Measurements from ENCODE around the gene SPEG. TPM values are rescaled to one million over a fixed set of nuclear protein-coding genes. Genes with fewer than 3 reads are reported as not detected.

SPEG gene
- total and polyA plus RNA-seq, 2 experiments from 2014 or later: 12.6 to 32.4 TPM

DNA sequence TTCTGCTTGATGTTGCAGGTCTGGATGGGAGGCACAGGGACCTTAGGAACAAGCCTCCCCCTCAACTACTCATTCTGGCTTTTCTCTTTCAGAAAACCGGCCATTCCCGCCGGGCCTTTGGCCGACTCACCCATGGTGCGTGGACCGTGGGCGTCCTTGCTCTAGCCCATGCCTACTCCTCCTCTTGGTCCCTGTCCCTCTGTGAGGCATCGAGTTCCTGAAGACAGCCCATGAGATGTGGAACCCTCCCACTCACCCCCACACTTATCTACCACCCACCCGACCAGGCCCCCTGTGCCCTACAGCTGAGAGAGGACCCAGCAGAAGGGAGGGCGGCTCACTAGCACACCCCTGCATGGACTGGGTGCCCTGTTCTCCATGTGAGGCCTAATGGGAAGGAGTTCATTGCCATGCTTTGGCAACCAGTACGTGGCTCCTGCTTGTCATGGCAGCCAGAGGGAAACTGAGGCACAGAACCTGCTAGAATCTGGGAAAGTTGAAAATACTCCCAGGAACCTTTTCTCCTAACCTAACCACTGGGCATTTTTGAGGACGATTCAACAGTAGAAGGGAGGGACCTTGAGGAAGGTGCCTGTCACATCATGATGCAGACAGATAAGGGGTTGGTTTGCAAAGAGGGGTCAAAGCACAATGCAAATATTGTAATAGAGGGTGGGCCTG, 8.5 kb downstream of the SPEG start:
- H3F3A ChIP-seq (replicated peaks; ENCODE audit: low read depth): no peaks in the 10 kb centered on the region
- peaks cover 37% of the 10 kb centered on the region for H3K27me3 Mint-ChIP-seq (ENCODE audit: insufficient read depth, low read depth, poor library complexity)

DNA sequence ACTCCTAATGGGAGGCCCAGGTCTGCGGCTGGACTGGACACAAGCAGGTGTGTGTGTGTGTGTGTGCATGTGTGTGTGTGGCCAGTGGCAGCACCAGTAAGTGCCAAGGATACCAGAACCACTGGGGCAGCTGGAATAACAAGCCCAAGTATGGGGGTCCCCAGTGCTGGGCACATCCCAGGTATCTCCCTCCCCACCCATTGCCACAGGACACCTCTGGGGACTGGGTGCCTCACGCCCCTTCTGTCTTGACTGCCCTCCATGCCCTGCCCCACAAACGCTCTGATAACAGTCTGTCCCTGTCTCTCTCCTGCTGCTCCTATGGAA, 9.0 kb downstream of the SPEG start:
- H3K79me2 ChIP-seq (replicated peaks; ENCODE audit: insufficient read depth): no peaks in the 10 kb centered on the region
- no peak overlapping the region for H2AFZ ChIP-seq
- Mint-ChIP-seq H3K27me3 (ENCODE audit: insufficient read depth, low read depth, poor library complexity) (peaks cover 37% of the 10 kb centered on the region), H3K4me1 (peaks cover 34% of the 10 kb centered on the region), H3K27ac (no peak overlapping the region), H3K36me3 (ENCODE audit: low read depth) (no peaks in the 10 kb centered on the region), H3K9me3 (no peaks in the 10 kb centered on the region), H3K4me3 (no peak overlapping the region)
- ATAC-seq (no peak), DNase-seq (ENCODE audit: low spot score) (no peak)
- H3F3A ChIP-seq (replicated peaks; ENCODE audit: low read depth): no peaks in the 10 kb centered on the region
- no peak overlapping the region for H3K4me2 ChIP-seq
- H3K9me2 ChIP-seq (ENCODE audit: insufficient read depth): no peaks in the 10 kb centered on the region
- H3K4me3 ChIP-seq: no peak overlapping the region
- H3K4me1 ChIP-seq (ENCODE audit: insufficient read depth): peaks cover 28% of the 10 kb centered on the region
- no peaks in the 10 kb centered on the region for H4K20me1 ChIP-seq (replicated peaks; ENCODE audit: insufficient read depth)
- peaks cover 65% of the 10 kb centered on the region for H3K27me3 ChIP-seq (ENCODE audit: insufficient read depth)
- H3K36me3 ChIP-seq (ENCODE audit: insufficient read depth): no peaks in the 10 kb centered on the region
- H3K27ac ChIP-seq (ENCODE audit: low read depth): no peak overlapping the region
- no peak for TF ChIP-seq EZH2 (IDR thresholded peaks at IDR 0.05; ENCODE audit: low read depth, unreplicated experiment)
- TF ChIP-seq CREB1 (CRISPR knock-in tag; IDR thresholded peaks at IDR 0.05; ENCODE audit: low read depth): no peak
- TF ChIP-seq, protein P1, sequence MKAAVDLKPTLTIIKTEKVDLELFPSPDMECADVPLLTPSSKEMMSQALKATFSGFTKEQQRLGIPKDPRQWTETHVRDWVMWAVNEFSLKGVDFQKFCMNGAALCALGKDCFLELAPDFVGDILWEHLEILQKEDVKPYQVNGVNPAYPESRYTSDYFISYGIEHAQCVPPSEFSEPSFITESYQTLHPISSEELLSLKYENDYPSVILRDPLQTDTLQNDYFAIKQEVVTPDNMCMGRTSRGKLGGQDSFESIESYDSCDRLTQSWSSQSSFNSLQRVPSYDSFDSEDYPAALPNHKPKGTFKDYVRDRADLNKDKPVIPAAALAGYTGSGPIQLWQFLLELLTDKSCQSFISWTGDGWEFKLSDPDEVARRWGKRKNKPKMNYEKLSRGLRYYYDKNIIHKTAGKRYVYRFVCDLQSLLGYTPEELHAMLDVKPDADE (IDR thresholded peaks at IDR 0.05): no peak
- no peak for TF ChIP-seq STAT1 (IDR thresholded peaks at IDR 0.05; ENCODE audit: unreplicated experiment)
- TF ChIP-seq NANOG (IDR thresholded peaks at IDR 0.05; ENCODE audit: borderline replicate concordance): no peak
- TF ChIP-seq, protein P2, sequence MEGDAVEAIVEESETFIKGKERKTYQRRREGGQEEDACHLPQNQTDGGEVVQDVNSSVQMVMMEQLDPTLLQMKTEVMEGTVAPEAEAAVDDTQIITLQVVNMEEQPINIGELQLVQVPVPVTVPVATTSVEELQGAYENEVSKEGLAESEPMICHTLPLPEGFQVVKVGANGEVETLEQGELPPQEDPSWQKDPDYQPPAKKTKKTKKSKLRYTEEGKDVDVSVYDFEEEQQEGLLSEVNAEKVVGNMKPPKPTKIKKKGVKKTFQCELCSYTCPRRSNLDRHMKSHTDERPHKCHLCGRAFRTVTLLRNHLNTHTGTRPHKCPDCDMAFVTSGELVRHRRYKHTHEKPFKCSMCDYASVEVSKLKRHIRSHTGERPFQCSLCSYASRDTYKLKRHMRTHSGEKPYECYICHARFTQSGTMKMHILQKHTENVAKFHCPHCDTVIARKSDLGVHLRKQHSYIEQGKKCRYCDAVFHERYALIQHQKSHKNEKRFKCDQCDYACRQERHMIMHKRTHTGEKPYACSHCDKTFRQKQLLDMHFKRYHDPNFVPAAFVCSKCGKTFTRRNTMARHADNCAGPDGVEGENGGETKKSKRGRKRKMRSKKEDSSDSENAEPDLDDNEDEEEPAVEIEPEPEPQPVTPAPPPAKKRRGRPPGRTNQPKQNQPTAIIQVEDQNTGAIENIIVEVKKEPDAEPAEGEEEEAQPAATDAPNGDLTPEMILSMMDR (conservative IDR thresholded peaks at IDR 0.05; ENCODE audit: low read depth in 2 of 2): no peak
- no peak for TF ChIP-seq JUNB (IDR thresholded peaks at IDR 0.05; ENCODE audit: unreplicated experiment)
- no peak for TF ChIP-seq ZNF114 (CRISPR knock-in tag; IDR thresholded peaks at IDR 0.05)
- no peak for TF ChIP-seq ZNF331 (CRISPR knock-in tag; IDR thresholded peaks at IDR 0.05; ENCODE audit: low read depth)

More for the DNA sequence above, 8.5 kb downstream of the SPEG start:
- H3K4me1 ChIP-seq (ENCODE audit: insufficient read depth): peaks cover 28% of the 10 kb centered on the region
- H2AFZ ChIP-seq: no peak overlapping the region
- no peaks in the 10 kb centered on the region for H3K9me3 Mint-ChIP-seq
- no peaks in the 10 kb centered on the region for H3K36me3 ChIP-seq (ENCODE audit: insufficient read depth)
- no peak for ATAC-seq
- H4K20me1 ChIP-seq (replicated peaks; ENCODE audit: insufficient read depth): no peaks in the 10 kb centered on the region
- peak overlapping the region; percentile 71 for H3K4me3 ChIP-seq
- no peaks in the 10 kb centered on the region for H3K36me3 Mint-ChIP-seq (ENCODE audit: low read depth)
- H3K27ac Mint-ChIP-seq: no peak overlapping the region
- no peak for TF ChIP-seq ZNF331 (CRISPR knock-in tag; IDR thresholded peaks at IDR 0.05; ENCODE audit: low read depth)
- no peak for TF ChIP-seq POLR2AphosphoS5 (IDR thresholded peaks at IDR 0.05; ENCODE audit: low read depth)
- no peak for TF ChIP-seq ZNF114 (CRISPR knock-in tag; IDR thresholded peaks at IDR 0.05)
- TF ChIP-seq STAT1 (IDR thresholded peaks at IDR 0.05; ENCODE audit: unreplicated experiment): no peak
- TF ChIP-seq, protein P1 (IDR thresholded peaks at IDR 0.05): no peak
- TF ChIP-seq, protein P2 (conservative IDR thresholded peaks at IDR 0.05; ENCODE audit: low read depth in 2 of 2): no peak
- no peak overlapping the region for H3K27ac ChIP-seq (ENCODE audit: low read depth)
- peak overlapping the region; percentile 78 for H3K4me2 ChIP-seq
- H3K79me2 ChIP-seq (replicated peaks; ENCODE audit: insufficient read depth): no peaks in the 10 kb centered on the region
- peaks cover 34% of the 10 kb centered on the region for H3K4me1 Mint-ChIP-seq
- H3K27me3 ChIP-seq (ENCODE audit: insufficient read depth): peaks cover 63% of the 10 kb centered on the region
- H3K9me2 ChIP-seq (ENCODE audit: insufficient read depth): no peaks in the 10 kb centered on the region
- H3K4me3 Mint-ChIP-seq: peak overlapping the region; percentile 75
- no peak for DNase-seq (ENCODE audit: low spot score)

Data from GM23338 (cell line).